Iris pigment epithelial cell (primary cell): Measurements from ENCODE around the gene CFAP69.
A peak's percentile ranks its signal among the peaks of the same experiment; 100 is the strongest.
"Not testable (repeated sequence)": the region's sequence is repeated elsewhere in the genome, so short reads cannot be mapped to it uniquely, and the experiment has no call there.

Experiments
- DNase-seq: peaks from one replicate; pipeline ENCODE4 v3.0.0-alpha.2; 2011; ENCODE audit warnings: low read depth

Gene CFAP69

GRCh38 chr7:90233569-90233968, 11.4 kb upstream of the CFAP69 start:
- DNase-seq: no peak

GRCh38 chr7:90236721-90237289, 8.2 kb upstream of the CFAP69 start:
- no peak for DNase-seq

GRCh38 chr7:90238022-90238421, 7.0 kb upstream of the CFAP69 start:
- DNase-seq: no peak

- no peak for DNase-seq
Observed at GRCh38 chr7:90238583-90238982, 6.4 kb upstream of the CFAP69 start.

- no peak for DNase-seq
Observed at GRCh38 chr7:90239050-90239449, 5.9 kb upstream of the CFAP69 start.

- DNase-seq: no peak
Observed at GRCh38 chr7:90239625-90240228, 5.2 kb upstream of the CFAP69 start.

GRCh38 chr7:90242369-90243168, 2.4 kb upstream of the CFAP69 start:
- DNase-seq: no peak

- DNase-seq: no peak
Observed at GRCh38 chr7:90243556-90243955, 1.4 kb upstream of the CFAP69 start.

GRCh38 chr7:90244565-90244908, 437 bp upstream of the CFAP69 start:
- no peak for DNase-seq

- no peak for DNase-seq
Observed at GRCh38 chr7:90246171-90246570, 1.2 kb downstream of the CFAP69 start.

- DNase-seq: no peak
Observed at GRCh38 chr7:90248706-90249105, 3.7 kb downstream of the CFAP69 start.

GRCh38 chr7:90250601-90251303, 5.8 kb downstream of the CFAP69 start:
- peak; percentile 32 for DNase-seq

- no peak for DNase-seq
Observed at GRCh38 chr7:90251304-90251635, 6.3 kb downstream of the CFAP69 start.

GRCh38 chr7:90256011-90256410, 11.0 kb downstream of the CFAP69 start:
- DNase-seq: not testable (repeated sequence)

GRCh38 chr7:90256778-90257177, 11.8 kb downstream of the CFAP69 start:
- no peak for DNase-seq

GRCh38 chr7:90261441-90261840, 16.5 kb downstream of the CFAP69 start:
- DNase-seq: no peak

- DNase-seq: peak; percentile 47
Observed at GRCh38 chr7:90262438-90262837, 17.5 kb downstream of the CFAP69 start.

GRCh38 chr7:90266808-90267207, 21.8 kb downstream of the CFAP69 start:
- peak; percentile 81 for DNase-seq

- no peak for DNase-seq
Observed at GRCh38 chr7:90267263-90267858, 22.4 kb downstream of the CFAP69 start.

GRCh38 chr7:90269163-90269562, 24.2 kb downstream of the CFAP69 start:
- DNase-seq: no peak

GRCh38 chr7:90270431-90271178, 25.6 kb downstream of the CFAP69 start:
- no peak for DNase-seq

GRCh38 chr7:90271753-90272152, 26.8 kb downstream of the CFAP69 start:
- DNase-seq: peak; percentile 80
